HG02973 (cell line): ENCODE measurements around the gene RPL3.

Source experiments
- ATAC-seq: cut with Tn5 transposase; IDR thresholded peaks from one replicate; pipeline ENCODE4 v1.9.1; 2021; ENCODE audit warnings: moderate library complexity; ENCODE audit not compliant: unreplicated experiment

Gene RPL3

GRCh38 chr22:39265143-39265886 is 54.1 kb downstream of the RPL3 start:
- no peak for ATAC-seq

DNA sequence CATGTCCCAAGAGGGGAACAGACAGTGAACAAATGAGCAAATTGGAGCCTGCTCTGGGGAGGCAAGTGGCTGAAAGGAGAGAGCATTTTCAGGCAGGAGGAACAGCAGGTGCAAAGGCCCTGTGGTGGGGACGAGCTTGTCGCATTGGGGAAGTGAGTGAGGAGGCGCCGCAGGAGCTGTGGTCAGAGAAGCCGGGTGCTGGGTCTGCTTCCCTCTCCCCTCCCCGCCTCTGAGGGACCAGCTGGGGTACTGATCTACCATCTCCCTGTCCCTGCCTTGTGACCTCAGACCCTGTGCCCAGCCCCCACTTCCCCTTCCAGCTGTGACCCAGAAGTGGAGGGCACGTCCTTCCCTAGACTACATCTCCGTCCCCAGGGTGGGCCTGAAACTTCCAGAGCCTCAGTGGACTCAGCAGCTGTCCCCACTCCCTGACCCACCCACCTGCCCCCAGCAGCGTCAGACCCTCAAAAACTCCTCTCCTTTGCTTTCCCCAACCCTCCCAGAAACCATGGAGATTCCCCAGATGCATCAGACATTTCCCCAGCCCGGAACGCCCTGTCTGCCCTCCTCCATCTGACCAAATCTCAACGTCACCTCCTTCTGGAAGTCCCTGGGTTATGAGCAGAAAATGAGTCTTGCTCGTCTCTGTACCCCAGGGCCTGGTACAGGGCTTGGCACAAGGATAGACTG is 54.9 kb downstream of the RPL3 start:
- no peak for ATAC-seq

GRCh38 chr22:39263626-39264348 is 55.6 kb downstream of the RPL3 start:
- ATAC-seq: no peak
